HG03280 (cell line): ENCODE measurements around the gene RAB42.
"Not testable (repeated sequence)": the region's sequence is repeated elsewhere in the genome, so short reads cannot be mapped to it uniquely, and the experiment has no call there.

Source experiments
- ATAC-seq: cut with Tn5 transposase; IDR thresholded peaks from one replicate; pipeline ENCODE4 v1.9.1; 2021; ENCODE audit warnings: mild to moderate bottlenecking, moderate library complexity; ENCODE audit not compliant: unreplicated experiment

RAB42 gene

GRCh38 chr1:28582248-28582615, 9.8 kb upstream of the RAB42 start:
- no peak for ATAC-seq

DNA sequence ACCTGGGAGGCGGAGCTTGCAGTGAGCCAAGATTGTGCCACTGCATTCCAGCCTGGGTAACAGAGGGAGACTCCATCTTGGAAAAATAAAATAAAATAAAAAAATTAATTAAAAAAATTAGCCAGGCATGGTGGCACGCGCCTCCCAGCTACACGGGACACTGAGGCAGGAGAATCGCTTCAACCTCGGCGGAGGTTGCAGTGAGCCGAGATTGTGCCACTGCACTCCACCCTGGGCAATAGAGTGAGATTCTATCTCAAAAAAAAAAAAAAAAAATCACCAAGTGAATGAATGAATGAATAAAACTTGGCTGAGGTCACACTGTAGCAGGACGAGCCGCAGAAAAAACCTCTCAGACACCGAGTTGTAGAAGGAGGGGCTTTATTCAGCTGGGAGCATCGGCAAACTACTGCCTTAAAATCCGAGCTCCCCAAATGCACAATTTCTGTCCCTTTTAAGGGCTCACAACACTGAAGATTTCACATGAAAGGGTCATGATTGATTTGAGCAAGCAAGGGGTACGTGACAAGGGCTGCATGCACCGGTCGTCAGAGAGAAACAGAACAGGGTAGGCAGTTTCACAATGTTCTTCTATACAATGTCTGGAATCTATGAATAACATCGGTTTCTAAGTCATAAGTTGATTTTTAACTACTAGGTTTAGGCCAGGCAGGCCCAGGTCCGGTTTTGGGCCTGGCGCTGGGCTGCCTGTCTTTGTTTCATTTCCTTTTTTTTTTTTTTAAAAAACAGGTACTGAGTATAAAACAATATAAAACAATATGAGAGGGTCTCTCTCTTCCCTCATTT, 5.3 kb upstream of the RAB42 start:
- ATAC-seq, result not testable (repeated sequence)

DNA sequence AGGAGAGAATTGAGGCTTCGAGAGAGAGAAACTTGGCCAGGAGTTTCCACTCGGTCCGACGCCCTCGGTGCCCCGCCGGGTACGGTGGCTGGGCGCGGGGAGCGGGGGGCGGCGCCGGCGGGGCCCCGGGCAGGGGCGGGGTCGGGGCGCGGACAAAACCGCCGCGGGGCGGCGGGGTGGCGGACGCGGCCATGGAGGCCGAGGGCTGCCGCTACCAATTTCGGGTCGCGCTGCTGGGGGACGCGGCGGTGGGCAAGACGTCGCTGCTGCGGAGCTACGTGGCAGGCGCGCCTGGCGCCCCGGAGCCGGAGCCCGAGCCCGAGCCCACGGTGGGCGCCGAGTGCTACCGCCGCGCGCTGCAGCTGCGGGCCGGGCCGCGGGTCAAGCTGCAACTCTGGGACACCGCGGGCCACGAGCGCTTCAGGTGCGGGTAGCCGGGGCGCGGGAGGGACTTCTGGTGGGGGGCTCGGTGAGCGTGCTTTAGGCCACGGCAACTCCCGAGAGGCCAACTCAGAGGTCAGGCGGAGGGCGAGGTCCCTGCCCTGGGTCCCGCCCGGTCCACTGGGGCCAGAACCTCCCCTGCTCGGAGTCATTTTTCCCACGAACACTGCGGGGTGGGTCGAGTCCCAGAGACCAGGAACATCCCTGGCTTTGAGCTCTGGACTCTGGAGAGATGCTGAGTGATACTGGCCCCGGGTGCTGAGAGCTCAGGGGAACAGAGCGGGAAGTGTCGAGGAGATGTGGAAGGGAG, 431 bp downstream of the RAB42 start:
- no peak for ATAC-seq

- ATAC-seq, result not testable (repeated sequence)
These were observed 1.9 kb downstream of the RAB42 start for GRCh38 chr1:28593988-28594356.

- not testable (repeated sequence) for ATAC-seq
These were observed 2.8 kb downstream of the RAB42 start for GRCh38 chr1:28594686-28595411.

GRCh38 chr1:28595412-28596191, 3.5 kb downstream of the RAB42 start:
- no peak for ATAC-seq

- not testable (repeated sequence) for ATAC-seq
These were observed 4.2 kb downstream of the RAB42 start for GRCh38 chr1:28596276-28596675.

GRCh38 chr1:28601696-28602095, 9.6 kb downstream of the RAB42 start:
- ATAC-seq, result no peak

- no peak for ATAC-seq
These were observed 10.7 kb downstream of the RAB42 start for GRCh38 chr1:28602536-28603439.

DNA sequence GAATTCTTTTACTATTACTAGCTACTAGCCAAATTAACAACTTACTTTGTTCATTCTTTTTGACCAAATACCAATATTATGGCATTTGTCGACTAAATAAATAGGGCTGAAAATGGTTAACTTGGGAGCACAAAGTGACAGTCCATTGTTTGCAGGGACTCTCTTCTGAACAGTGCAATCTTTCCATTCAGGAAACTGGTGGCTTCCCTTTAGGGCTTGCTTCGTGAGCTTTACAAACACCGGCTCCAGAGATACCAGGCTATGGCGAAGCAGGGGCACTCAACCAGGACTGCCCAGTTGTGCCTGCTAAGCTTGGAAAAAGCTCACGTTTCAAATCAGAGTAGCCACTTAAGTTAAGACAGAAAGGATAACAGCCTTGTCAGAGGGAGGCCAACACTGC, 12.3 kb downstream of the RAB42 start:
- no peak for ATAC-seq

GRCh38 chr1:28604962-28605361, 12.9 kb downstream of the RAB42 start:
- no peak for ATAC-seq

DNA sequence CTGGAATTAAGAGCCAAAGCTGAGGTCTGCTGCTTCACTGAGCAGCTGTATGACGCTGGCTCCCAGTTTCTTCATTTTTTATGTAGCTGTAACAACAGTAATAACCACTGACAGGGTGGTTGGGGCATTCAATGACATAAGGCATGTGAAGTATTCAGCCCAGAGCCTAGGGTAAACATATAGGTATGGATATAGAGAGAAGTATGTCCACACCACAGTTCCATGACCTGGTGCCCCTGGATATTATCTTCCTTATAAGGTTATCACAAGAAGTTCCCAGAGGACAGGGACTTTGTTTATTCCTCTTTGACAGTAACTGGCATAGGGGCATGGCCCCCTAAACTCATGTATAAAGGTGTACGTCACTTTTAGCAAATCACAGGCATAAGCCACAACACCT, 14.7 kb downstream of the RAB42 start:
- no peak for ATAC-seq

DNA sequence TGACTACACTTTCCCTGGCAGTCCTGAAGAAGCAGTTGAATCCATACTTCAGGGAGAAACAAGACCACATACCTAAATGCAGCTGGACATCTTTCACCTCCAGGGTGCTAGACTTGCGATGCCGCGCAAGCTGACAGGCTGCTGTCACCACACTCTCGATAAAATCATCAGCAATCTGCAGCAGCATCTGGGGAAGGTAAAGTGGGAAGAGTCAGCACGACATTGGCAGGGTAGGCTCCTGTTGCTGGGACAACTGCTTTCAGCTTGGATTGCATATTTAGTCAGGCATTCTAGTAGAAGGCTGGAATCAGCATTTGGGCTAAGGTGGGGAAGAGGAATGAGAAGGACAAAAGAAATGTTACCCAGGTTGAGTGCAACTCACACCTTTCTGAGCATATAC, 21.1 kb downstream of the RAB42 start:
- no peak for ATAC-seq

GRCh38 chr1:28631713-28632112, 39.6 kb downstream of the RAB42 start:
- ATAC-seq, result no peak

GRCh38 chr1:28632560-28632959, 40.5 kb downstream of the RAB42 start:
- no peak for ATAC-seq

DNA sequence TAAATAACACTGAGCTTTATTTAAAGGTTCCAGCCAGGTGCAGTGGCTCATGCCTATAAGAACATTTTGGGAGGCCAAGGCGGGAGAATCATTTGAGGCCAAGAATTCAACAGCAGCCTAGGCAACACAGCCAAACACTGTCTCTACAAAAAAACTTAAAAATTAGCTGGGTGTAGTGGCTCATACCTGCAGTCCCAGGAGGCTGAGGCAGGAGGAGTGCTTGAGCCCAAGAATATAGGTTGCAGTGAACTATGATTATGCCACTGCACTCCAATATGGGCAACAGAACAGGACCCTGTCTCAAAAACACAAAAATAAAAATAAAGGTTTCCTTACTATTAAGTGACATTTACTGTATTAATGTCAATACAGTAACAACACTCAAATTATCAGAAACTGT, 48.7 kb downstream of the RAB42 start:
- ATAC-seq, result no peak

DNA sequence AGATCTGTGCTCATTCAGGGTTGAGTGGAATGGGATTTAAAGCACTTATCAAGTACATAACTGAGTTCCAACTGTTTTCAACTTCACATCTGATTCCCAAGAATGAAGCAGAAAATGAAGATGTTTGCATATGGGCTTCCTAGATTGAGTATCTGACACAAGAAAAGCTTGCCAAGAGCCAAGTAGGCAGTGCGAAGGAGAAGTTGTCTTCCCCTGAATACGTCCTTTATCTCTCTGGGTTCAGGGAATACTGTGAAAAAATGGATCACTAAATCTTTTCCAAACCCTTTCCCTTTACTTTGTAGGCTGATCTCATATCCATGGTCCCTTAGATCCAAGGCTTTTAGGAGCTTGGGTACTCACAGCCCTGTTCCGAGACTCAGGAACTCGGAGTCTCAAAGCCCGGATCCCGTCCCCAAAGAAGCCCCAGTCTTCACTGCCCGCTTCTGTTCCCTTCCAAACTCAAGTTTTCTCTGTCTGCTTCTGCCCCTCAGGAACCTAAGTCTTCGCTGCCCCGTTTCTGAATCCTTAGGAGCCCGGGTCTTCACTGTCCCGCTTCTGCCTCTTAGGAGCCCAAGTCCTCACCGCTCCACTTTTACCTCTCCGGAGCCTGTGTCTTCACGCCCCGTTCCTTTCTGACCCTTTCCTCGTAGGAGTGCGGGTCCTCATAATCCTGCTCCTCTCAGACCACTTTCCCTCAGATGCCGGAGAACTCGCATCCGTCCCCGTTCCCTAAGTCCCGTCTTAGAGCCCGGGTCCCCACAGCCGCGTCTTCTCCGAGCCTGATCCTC, 50.2 kb downstream of the RAB42 start:
- no peak for ATAC-seq

DNA sequence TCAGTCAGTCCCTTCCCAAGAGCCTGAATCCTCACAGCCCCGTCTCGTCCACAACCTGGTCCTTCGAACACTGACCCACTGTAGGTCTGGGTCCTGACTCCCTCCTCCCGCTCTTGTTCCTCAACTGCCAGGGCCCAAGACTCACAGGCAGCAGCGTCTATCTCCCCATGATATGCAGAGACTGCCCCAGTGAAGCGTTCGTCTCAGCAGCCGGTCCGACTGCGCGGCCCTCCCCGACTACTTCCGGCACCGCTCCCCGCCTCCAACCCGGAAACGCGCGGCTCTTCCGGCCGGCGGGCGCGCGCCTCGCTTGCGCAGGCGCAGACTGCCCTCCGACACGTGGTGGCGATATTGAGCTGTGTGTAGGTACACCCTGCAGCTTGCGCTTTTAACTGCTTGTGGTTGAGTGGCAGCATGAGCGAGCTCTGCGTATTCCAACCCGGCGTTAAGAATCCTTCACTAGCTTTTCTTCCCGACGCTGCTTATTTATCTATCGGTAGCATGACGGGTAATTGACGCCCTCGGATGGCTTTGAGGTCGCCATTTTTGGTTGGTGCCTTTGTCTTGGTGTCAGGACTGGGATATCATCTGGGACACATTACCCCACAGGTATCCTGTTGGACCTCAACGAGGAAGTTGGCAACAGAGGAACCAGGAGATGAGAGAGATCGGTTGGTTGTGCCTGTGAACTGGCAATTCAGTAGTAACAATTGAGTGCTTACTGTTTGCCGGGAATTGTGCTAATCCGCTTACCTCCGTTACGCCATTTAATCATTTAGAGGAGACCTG, 51.0 kb downstream of the RAB42 start, which contains the start of gene TAF12:
Gene TAF12 (minus strand): TSS at position 221 of the 789 bp plus-strand sequence. CDS start 20,986 bp downstream, outside the sequence.
- peak; percentile 87 for ATAC-seq
